SK-N-SH (cell line): ENCODE measurements around the gene CDH4. TPM values are rescaled to one million over a fixed set of nuclear protein-coding genes. Genes with fewer than 3 reads are reported as not detected.

Experiments used
- CTCF ChIA-PET: fragments of 300-600, 350-600 bp; formaldehyde crosslinking; extraction: SDS; loops from one replicate; lab custom pipeline; 2021; lab: Yijun Ruan, JAX
- POLR2A ChIA-PET: fragments of 350-600 bp; sonication (Branson Sonifier 250); formaldehyde crosslinking; extraction: SDS; loops from one replicate; lab custom pipeline; 2020; ENCODE audit warnings: antibody characterized with exemption, inconsistent platforms; lab: Yijun Ruan, JAX
- DNase-seq: peaks from one replicate; pipeline ENCODE4 v3.0.0; 2012
- H2AFZ ChIP-seq: fragments of 200-600 bp; sonication (generic); 2 replicates; pipeline ENCODE4 v1.8.1; 2016; ENCODE audit warnings: antibody characterized with exemption, mild to moderate bottlenecking, low read depth
- H3F3A ChIP-seq: fragments of 200-600 bp; sonication (generic); replicated peaks from 2 replicates; pipeline ENCODE3; 2016; ENCODE audit warnings: antibody characterized with exemption, mild to moderate bottlenecking; ENCODE audit not compliant: insufficient read depth
- H3K27ac ChIP-seq, 2 experiments: fragments of 200-500 bp in 1 of 2; fragments of 200-600 bp in 1 of 2; sonication (Bioruptor generic) in 1 of 2; sonication (generic), shearing (Covaris generic) in 1 of 2; 2 replicates each; pipeline versions ENCODE4 v1.5.1 to v1.6.1; 2014 to 2016; ENCODE audit warnings: low read depth in 2 of 2, inconsistent platforms in 1 of 2, low read length in 1 of 2, mild to moderate bottlenecking in 1 of 2, mixed read lengths in 1 of 2
- H3K27me3 ChIP-seq: fragments of 200-600 bp; sonication (generic), shearing (Covaris generic); 2 replicates; pipeline ENCODE4 v1.6.1; 2016; ENCODE audit warnings: mixed run types; ENCODE audit not compliant: insufficient read depth
- H3K36me3 ChIP-seq, 2 experiments: fragments of 200-500 bp in 1 of 2; fragments of 200-600 bp in 1 of 2; sonication (Bioruptor generic) in 1 of 2; sonication (generic) in 1 of 2; replicated peaks in 1 of 2; 2 replicates each; pipeline versions ENCODE3 to v1.5.1; 2014 to 2016; ENCODE audit warnings: low read length in 1 of 2, mild to moderate bottlenecking in 1 of 2; ENCODE audit not compliant: insufficient read depth in 2 of 2, control insufficient read depth in 1 of 2
- H3K4me1 ChIP-seq, 2 experiments: fragments of 200-500 bp in 1 of 2; fragments of 200-600 bp in 1 of 2; sonication (Bioruptor generic) in 1 of 2; sonication (generic), shearing (Covaris generic) in 1 of 2; 2 replicates each; pipeline versions ENCODE4 v1.5.1 to v1.6.1; 2014 to 2016; ENCODE audit warnings: low read depth in 1 of 2, low read length in 1 of 2, mixed run types in 1 of 2; ENCODE audit not compliant: insufficient read depth in 2 of 2, control insufficient read depth in 1 of 2
- H3K4me2 ChIP-seq: fragments of 200-600 bp; sonication (generic), shearing (Covaris generic); 2 replicates; pipeline ENCODE4 v1.6.1; 2017; ENCODE audit warnings: mixed run types
- H3K4me3 ChIP-seq, 2 experiments: fragments of 200-500 bp in 1 of 2; fragments of 200-600 bp in 1 of 2; sonication (Bioruptor generic) in 1 of 2; sonication (generic), shearing (Covaris generic) in 1 of 2; 2 replicates each; pipeline versions ENCODE4 v1.5.1 to v1.8.1; 2014 to 2016; ENCODE audit warnings: low read depth in 2 of 2, inconsistent platforms in 1 of 2, low read length in 1 of 2, mild to moderate bottlenecking in 1 of 2, mixed read lengths in 1 of 2, moderate library complexity in 1 of 2
- H3K79me2 ChIP-seq: fragments of 200-600 bp; sonication (generic); 2 replicates; pipeline ENCODE4 v1.8.1; 2017; ENCODE audit warnings: mild to moderate bottlenecking; ENCODE audit not compliant: insufficient read depth
- H3K9ac ChIP-seq: fragments of 200-600 bp; sonication (generic); 2 replicates; pipeline ENCODE4 v1.6.1; 2017; ENCODE audit warnings: mixed run types
- H3K9me2 ChIP-seq: fragments of 200-600 bp; sonication (generic); 2 replicates; pipeline ENCODE4 v1.6.1; 2017; ENCODE audit warnings: mixed run types
- H3K9me3 ChIP-seq: fragments of 200-600 bp; sonication (generic); 2 replicates; pipeline ENCODE4 v1.6.1; 2017; ENCODE audit warnings: mixed run types, mild to moderate bottlenecking, moderate library complexity
- H4K20me1 ChIP-seq: fragments of 200-600 bp; sonication (generic); 2 replicates; pipeline ENCODE4 v1.6.1; 2017; ENCODE audit warnings: mild to moderate bottlenecking, mixed run types; ENCODE audit not compliant: insufficient read depth
- CHD2 ChIP-seq: fragments of 150-350 bp; IDR thresholded peaks from 2 replicates; pipeline ENCODE4 v1.6.1; 2018; ENCODE audit warnings: low read length; ENCODE audit not compliant: partially characterized antibody
- ELF1 ChIP-seq: IDR thresholded peaks from 2 replicates; pipeline ENCODE4 v1.4.0; 2012
- GABPA ChIP-seq: IDR thresholded peaks from 2 replicates; pipeline ENCODE4 v1.4.0; 2012; ENCODE audit warnings: low read depth, mild to moderate bottlenecking
- GATA2 ChIP-seq: sonication (generic); formaldehyde crosslinking; IDR thresholded peaks from 2 replicates; pipeline ENCODE4 v1.5.0; 2020; ENCODE audit warnings: mild to moderate bottlenecking, missing genetic modification reagents
- NFIC ChIP-seq: IDR thresholded peaks from 2 replicates; pipeline ENCODE4 v1.4.0; 2012; ENCODE audit warnings: borderline replicate concordance
- NRF1 ChIP-seq: IDR thresholded peaks from 2 replicates; pipeline ENCODE4 v1.6.1; 2012; ENCODE audit warnings: low read depth, mild to moderate bottlenecking, low read length
- POLR2AphosphoS5 ChIP-seq: IDR thresholded peaks from 2 replicates; pipeline ENCODE4 v1.6.1; 2012; ENCODE audit warnings: low read depth, low read length
- RAD21 ChIP-seq: IDR thresholded peaks from 2 replicates; pipeline ENCODE4 v1.6.1; 2012; ENCODE audit warnings: mild to moderate bottlenecking, low read length
- RCOR1 ChIP-seq: fragments of 150-350 bp; IDR thresholded peaks from 2 replicates; pipeline ENCODE4 v1.6.1; 2017; ENCODE audit warnings: antibody characterized with exemption, low read length
- RXRA ChIP-seq: IDR thresholded peaks from 2 replicates; pipeline ENCODE4 v1.4.0; 2012; ENCODE audit warnings: low read depth, mild to moderate bottlenecking, borderline replicate concordance
- SMC3 ChIP-seq: IDR thresholded peaks from 2 replicates; pipeline ENCODE4 v1.6.1; 2012; ENCODE audit warnings: low read depth, low read length, improper control_type of control experiment
- TAF1 ChIP-seq: IDR thresholded peaks from 2 replicates; pipeline ENCODE4 v1.6.1; 2012; ENCODE audit warnings: low read depth, mild to moderate bottlenecking, low read length, moderate library complexity, borderline replicate concordance
- TCF12 ChIP-seq: IDR thresholded peaks from 2 replicates; pipeline ENCODE4 v1.4.0; 2012
- TEAD4 ChIP-seq: IDR thresholded peaks from 2 replicates; pipeline ENCODE4 v1.4.0; 2012; ENCODE audit warnings: mild to moderate bottlenecking, borderline replicate concordance; ENCODE audit not compliant: insufficient read depth
- YY1 ChIP-seq: IDR thresholded peaks from 2 replicates; pipeline ENCODE4 v1.4.0; 2012; ENCODE audit warnings: low read depth, mild to moderate bottlenecking
- WGBS: methylation state at CpG from one replicate; pipeline ENCODE4 v1.1.6; 2017; ENCODE audit warnings: low lambda C conversion rate; 5-methylcytosine and 5-hydroxymethylcytosine counted together
- polyA plus RNA-seq, 3 experiments: library from polyadenylated mRNA; depleted of rRNA; stranded (reverse); fragments of >200 nt; gene quantifications; 2 replicates each; pipeline ENCODE4 v1.2.3, GENCODE V29; 2012
- TF ChIP-seq, protein P1 (sequence below): fragments of 150-350 bp; IDR thresholded peaks from 2 replicates; pipeline ENCODE4 v1.6.1; 2016; ENCODE audit warnings: mild to moderate bottlenecking, low read depth, low read length
- TF ChIP-seq, protein P2 (sequence below): fragments of 150-350 bp; IDR thresholded peaks from 2 replicates; pipeline ENCODE4 v1.6.1; 2017; ENCODE audit warnings: antibody characterized with exemption, low read length, low read depth, borderline replicate concordance
- TF ChIP-seq, protein P3 (sequence below): IDR thresholded peaks from 2 replicates; pipeline ENCODE4; 2012
- TF ChIP-seq, protein P4 (sequence below): IDR thresholded peaks from 2 replicates; pipeline ENCODE4 v1.4.0; 2012; ENCODE audit warnings: low read depth, borderline replicate concordance

The CDH4 gene
- polyA plus RNA-seq, 1 of the 3 experiments (the other 2 are of a cell fraction) = not detected

DNA sequence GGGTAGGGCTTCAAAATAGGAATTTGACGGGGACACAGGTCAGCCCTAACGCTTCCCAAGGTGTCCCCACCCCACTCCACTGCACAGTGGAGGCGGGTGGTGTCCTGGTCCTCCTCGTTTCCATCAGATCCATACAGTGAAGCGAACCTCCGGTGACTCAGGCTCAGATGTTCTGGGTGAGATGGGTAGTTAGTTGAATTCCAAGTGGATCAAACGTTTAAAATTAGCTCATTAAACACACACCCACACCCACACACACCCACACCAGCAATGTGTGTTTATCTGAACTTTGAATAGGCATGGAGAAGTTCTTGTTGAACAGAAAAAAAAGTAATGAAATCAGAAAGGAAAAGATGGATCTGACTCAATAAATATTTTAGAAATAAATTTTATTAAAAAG lies 58.9 kb downstream of the CDH4 start:
- no peaks in the 10 kb centered on the region for H3K4me1 ChIP-seq
- H3K27ac ChIP-seq = no peak overlapping the region
- H3K9me3 ChIP-seq = no peaks in the 10 kb centered on the region
- no peak overlapping the region for H3K4me3 ChIP-seq
- TF ChIP-seq YY1 (no peak), GATA2 (CRISPR knock-in tag) (no peak), NFIC (no peak), RXRA (no peak), RAD21 (no peak), NRF1 (no peak), POLR2AphosphoS5 (no peak), RCOR1 (no peak), TEAD4 (no peak), ELF1 (no peak), CHD2 (no peak), TAF1 (no peak)
- TF ChIP-seq, protein P1, sequence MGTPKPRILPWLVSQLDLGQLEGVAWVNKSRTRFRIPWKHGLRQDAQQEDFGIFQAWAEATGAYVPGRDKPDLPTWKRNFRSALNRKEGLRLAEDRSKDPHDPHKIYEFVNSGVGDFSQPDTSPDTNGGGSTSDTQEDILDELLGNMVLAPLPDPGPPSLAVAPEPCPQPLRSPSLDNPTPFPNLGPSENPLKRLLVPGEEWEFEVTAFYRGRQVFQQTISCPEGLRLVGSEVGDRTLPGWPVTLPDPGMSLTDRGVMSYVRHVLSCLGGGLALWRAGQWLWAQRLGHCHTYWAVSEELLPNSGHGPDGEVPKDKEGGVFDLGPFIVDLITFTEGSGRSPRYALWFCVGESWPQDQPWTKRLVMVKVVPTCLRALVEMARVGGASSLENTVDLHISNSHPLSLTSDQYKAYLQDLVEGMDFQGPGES = no peak
- TF ChIP-seq, protein P2, sequence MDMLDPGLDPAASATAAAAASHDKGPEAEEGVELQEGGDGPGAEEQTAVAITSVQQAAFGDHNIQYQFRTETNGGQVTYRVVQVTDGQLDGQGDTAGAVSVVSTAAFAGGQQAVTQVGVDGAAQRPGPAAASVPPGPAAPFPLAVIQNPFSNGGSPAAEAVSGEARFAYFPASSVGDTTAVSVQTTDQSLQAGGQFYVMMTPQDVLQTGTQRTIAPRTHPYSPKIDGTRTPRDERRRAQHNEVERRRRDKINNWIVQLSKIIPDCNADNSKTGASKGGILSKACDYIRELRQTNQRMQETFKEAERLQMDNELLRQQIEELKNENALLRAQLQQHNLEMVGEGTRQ = no peak
- TF ChIP-seq, protein P3, sequence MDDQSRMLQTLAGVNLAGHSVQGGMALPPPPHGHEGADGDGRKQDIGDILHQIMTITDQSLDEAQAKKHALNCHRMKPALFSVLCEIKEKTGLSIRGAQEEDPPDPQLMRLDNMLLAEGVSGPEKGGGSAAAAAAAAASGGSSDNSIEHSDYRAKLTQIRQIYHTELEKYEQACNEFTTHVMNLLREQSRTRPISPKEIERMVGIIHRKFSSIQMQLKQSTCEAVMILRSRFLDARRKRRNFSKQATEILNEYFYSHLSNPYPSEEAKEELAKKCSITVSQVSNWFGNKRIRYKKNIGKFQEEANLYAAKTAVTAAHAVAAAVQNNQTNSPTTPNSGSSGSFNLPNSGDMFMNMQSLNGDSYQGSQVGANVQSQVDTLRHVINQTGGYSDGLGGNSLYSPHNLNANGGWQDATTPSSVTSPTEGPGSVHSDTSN = no peak
- H4K20me1 ChIP-seq = no peaks in the 10 kb centered on the region
- H3K27me3 ChIP-seq = no peaks in the 10 kb centered on the region
- H2AFZ ChIP-seq = no peak overlapping the region
- ChIA-PET POLR2A (no interaction called here), CTCF (no interaction called here)
- H3K9ac ChIP-seq = no peak overlapping the region
- no peaks in the 10 kb centered on the region for H3K9me2 ChIP-seq
- 17% methylated on average over 5 of the region's 7 CpGs for WGBS
- DNase-seq = no peak
- no peak overlapping the region for H3K4me2 ChIP-seq
- H3F3A ChIP-seq = no peaks in the 10 kb centered on the region
- no peaks in the 10 kb centered on the region for H3K36me3 ChIP-seq
- H3K79me2 ChIP-seq = no peaks in the 10 kb centered on the region

DNA sequence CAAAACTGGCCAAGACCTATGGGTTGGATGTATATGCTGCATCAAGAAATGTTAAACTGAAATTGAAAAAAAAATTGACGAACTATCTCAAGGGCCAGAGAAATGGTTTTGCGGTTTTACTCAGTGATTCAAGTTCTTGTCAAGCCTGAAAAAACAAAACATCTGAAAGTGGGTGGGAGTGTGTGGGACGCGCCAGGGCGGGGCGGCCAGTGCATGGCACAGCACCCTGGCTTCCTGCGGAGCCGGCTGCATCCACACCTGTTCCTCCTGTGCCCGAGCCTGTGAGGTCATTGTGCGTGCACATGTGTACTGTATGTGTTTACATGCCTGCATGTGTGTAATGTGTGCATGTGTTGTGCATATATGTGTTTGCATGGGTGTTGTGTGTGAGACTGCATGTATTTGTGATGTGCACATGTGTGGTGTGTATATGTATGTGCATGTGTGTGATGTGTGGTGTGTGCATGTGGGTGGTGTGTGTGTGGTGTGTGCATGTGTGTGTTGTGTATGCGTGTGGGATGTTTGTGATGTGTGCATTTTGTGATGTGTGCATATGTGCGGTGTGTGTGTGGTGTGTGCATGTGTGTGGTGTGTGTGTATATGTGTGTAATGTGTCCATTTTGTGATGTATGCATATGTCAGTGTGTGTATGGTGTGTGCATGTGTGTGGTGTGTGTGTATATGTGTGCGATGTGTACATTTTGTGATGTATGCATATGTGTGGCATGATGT lies 59.8 kb downstream of the CDH4 start:
- Histone ChIP-seq H2AFZ (no peak overlapping the region), H3K27ac (no peak overlapping the region), H3K79me2 (no peaks in the 10 kb centered on the region), H3K4me3 (no peak overlapping the region)
- DNase-seq = no peak
- TF ChIP-seq, protein P3 = no peak
- TF ChIP-seq NRF1 (no peak), SMC3 (no peak), GABPA (no peak), TCF12 (no peak), GATA2 (CRISPR knock-in tag) (no peak)
- TF ChIP-seq, protein P4, sequence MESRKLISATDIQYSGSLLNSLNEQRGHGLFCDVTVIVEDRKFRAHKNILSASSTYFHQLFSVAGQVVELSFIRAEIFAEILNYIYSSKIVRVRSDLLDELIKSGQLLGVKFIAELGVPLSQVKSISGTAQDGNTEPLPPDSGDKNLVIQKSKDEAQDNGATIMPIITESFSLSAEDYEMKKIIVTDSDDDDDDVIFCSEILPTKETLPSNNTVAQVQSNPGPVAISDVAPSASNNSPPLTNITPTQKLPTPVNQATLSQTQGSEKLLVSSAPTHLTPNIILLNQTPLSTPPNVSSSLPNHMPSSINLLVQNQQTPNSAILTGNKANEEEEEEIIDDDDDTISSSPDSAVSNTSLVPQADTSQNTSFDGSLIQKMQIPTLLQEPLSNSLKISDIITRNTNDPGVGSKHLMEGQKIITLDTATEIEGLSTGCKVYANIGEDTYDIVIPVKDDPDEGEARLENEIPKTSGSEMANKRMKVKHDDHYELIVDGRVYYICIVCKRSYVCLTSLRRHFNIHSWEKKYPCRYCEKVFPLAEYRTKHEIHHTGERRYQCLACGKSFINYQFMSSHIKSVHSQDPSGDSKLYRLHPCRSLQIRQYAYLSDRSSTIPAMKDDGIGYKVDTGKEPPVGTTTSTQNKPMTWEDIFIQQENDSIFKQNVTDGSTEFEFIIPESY = no peak
- TF ChIP-seq, all 33 proteins: peak for 0
- Histone ChIP-seq H3K4me2 (no peak overlapping the region), H4K20me1 (no peaks in the 10 kb centered on the region), H3K9me2 (no peaks in the 10 kb centered on the region), H3F3A (no peaks in the 10 kb centered on the region), H3K9me3 (no peaks in the 10 kb centered on the region), H3K27me3 (no peaks in the 10 kb centered on the region), H3K9ac (no peak overlapping the region), H3K4me1 (no peaks in the 10 kb centered on the region), H3K36me3 (no peaks in the 10 kb centered on the region)
- WGBS = 77% methylated on average over 13 of the region's 13 CpGs
- CTCF ChIA-PET = no interaction called here
- POLR2A ChIA-PET = no interaction called here
